Omental fat pad (tissue), 4 donors: ENCODE measurements around the gene GVQW3. TPM values are rescaled to one million over a fixed set of nuclear protein-coding genes. Genes with fewer than 3 reads are reported as not detected.

ENCODE experiments used
- ATAC-seq: fragments of 150-250 bp; one replicate; pipeline ENCODE4 v1.9.1; 2016; ENCODE audit warnings: mild to moderate bottlenecking, moderate library complexity; ENCODE audit not compliant: low FRiP score
- DNase-seq: peaks from one replicate; pipeline ENCODE4 v3.0.0-alpha.2; 2019; ENCODE audit warnings: low spot score
- small RNA-seq: library from RNA; depleted of rRNA; stranded (forward); fragments of <200 nt; gene quantifications from one replicate; pipeline ENCODE3, GENCODE V24; 2016
- total RNA-seq, 4 donors: library from RNA; depleted of rRNA; stranded (reverse); fragments of >200 nt; gene quantifications; one replicate each; pipeline ENCODE4 v1.1.0, GENCODE V29; 2016
- TF ChIP-seq, protein P1 (sequence below), 3 donors: fragments of 450-650 bp; IDR thresholded peaks; one replicate each; pipeline ENCODE4 v1.5.1; 2016 to 2017; ENCODE audit warnings: antibody characterized with exemption in 3 of 3, mild to moderate bottlenecking in 3 of 3, moderate library complexity in 2 of 3

GVQW3 gene
- total RNA-seq, 4 donors from 2014 or later, result 0.96 to 2.0 (median 1.4) TPM

- ATAC-seq, result no peak
- TF ChIP-seq, protein P1, sequence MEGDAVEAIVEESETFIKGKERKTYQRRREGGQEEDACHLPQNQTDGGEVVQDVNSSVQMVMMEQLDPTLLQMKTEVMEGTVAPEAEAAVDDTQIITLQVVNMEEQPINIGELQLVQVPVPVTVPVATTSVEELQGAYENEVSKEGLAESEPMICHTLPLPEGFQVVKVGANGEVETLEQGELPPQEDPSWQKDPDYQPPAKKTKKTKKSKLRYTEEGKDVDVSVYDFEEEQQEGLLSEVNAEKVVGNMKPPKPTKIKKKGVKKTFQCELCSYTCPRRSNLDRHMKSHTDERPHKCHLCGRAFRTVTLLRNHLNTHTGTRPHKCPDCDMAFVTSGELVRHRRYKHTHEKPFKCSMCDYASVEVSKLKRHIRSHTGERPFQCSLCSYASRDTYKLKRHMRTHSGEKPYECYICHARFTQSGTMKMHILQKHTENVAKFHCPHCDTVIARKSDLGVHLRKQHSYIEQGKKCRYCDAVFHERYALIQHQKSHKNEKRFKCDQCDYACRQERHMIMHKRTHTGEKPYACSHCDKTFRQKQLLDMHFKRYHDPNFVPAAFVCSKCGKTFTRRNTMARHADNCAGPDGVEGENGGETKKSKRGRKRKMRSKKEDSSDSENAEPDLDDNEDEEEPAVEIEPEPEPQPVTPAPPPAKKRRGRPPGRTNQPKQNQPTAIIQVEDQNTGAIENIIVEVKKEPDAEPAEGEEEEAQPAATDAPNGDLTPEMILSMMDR (IDR thresholded peaks at IDR 0.05), result no peak
- DNase-seq, result no peak
These were observed 74.8 kb downstream of the GVQW3 start for GRCh38 chr11:76455931-76456330.

GRCh38 chr11:76456571-76456970 lies 75.4 kb downstream of the GVQW3 start:
- DNase-seq (no peak), ATAC-seq (no peak)
- TF ChIP-seq, protein P1 (IDR thresholded peaks at IDR 0.05), result no peak

Small RNAs within 50 kb of the gene (small RNA-seq; reads per million reads assigned to genes)
- gene RF00019, result not detected

Other genes starting within 250 kb of the GVQW3 start
- 100 to 1,000 TPM in 1 of 4 donors, 10 to 100 TPM in 3; 20.4 to 137 (median 39.1) TPM for gene WNT11, start 174.8 kb upstream of the GVQW3 start, total RNA-seq
- 10 to 100 TPM; 35.4 to 59.9 (median 42.7) TPM for gene THAP12, start 191 bp upstream of the GVQW3 start, total RNA-seq
- gene EMSY, start 63.7 kb downstream of the GVQW3 start, total RNA-seq, result 10 to 100 TPM; 12.8 to 59.3 (median 20.6) TPM